DMS153 (cell line): ENCODE results near the gene SENP1.
"Not testable (repeated sequence)": the region's sequence is repeated elsewhere in the genome, so short reads cannot be mapped to it uniquely, and the experiment has no call there.

ENCODE experiments used
- DNase-seq: peaks from one replicate; lab custom pipeline; 2025; lab: John Stamatoyannopoulos, UW

SENP1 gene

GRCh38 chr12:48105867-48106680, at the start of gene SENP1:
TSS of gene SENP1 (minus strand) at chr12:48106079. CDS start at chr12:48101472, 4,607 bp downstream.
- DNase-seq: peak; percentile 73

- DNase-seq: no peak
Observed at GRCh38 chr12:48151103-48151771, 45.4 kb upstream of the SENP1 start.

- DNase-seq: no peak
Observed at GRCh38 chr12:48145981-48146380, 40.1 kb upstream of the SENP1 start.

GRCh38 chr12:48143898-48144297, 38.0 kb upstream of the SENP1 start:
- no peak for DNase-seq

GRCh38 chr12:48142818-48143674, 37.2 kb upstream of the SENP1 start:
- DNase-seq: no peak

GRCh38 chr12:48135027-48135426, 29.1 kb upstream of the SENP1 start:
- DNase-seq: no peak

GRCh38 chr12:48132826-48133225, 26.9 kb upstream of the SENP1 start:
- no peak for DNase-seq

GRCh38 chr12:48131517-48131916, 25.6 kb upstream of the SENP1 start:
- DNase-seq: no peak

GRCh38 chr12:48129376-48129775, 23.5 kb upstream of the SENP1 start:
- DNase-seq: no peak

GRCh38 chr12:48128800-48129199, 22.9 kb upstream of the SENP1 start:
- no peak for DNase-seq

- no peak for DNase-seq
Observed at GRCh38 chr12:48126953-48127630, 21.2 kb upstream of the SENP1 start.

GRCh38 chr12:48125985-48126384, 20.1 kb upstream of the SENP1 start:
- no peak for DNase-seq

GRCh38 chr12:48125542-48125941, 19.7 kb upstream of the SENP1 start:
- DNase-seq: not testable (repeated sequence)

- DNase-seq: no peak
Observed at GRCh38 chr12:48123169-48123568, 17.3 kb upstream of the SENP1 start.

GRCh38 chr12:48122065-48122834, 16.4 kb upstream of the SENP1 start:
- no peak for DNase-seq

GRCh38 chr12:48121522-48121921, 15.6 kb upstream of the SENP1 start:
- no peak for DNase-seq

- no peak for DNase-seq
Observed at GRCh38 chr12:48119834-48120195, 13.9 kb upstream of the SENP1 start.

GRCh38 chr12:48119078-48119833, 13.4 kb upstream of the SENP1 start, which contains the start of gene PFKM:
TSS of gene PFKM (plus strand) at chr12:48119364. CDS start at chr12:48122775, 3,411 bp downstream.
- peak; percentile 64 for DNase-seq

- no peak for DNase-seq
Observed at GRCh38 chr12:48118284-48118871, 12.5 kb upstream of the SENP1 start.

GRCh38 chr12:48115957-48116356, 10.1 kb upstream of the SENP1 start:
- DNase-seq: no peak
